ENCODE measurements around the gene SAMD10. TPM values are rescaled to one million over a fixed set of nuclear protein-coding genes. Genes with fewer than 3 reads are reported as not detected.

SAMD10 gene
- 0.49 TPM in 2 replicates for total RNA-seq

DNA sequence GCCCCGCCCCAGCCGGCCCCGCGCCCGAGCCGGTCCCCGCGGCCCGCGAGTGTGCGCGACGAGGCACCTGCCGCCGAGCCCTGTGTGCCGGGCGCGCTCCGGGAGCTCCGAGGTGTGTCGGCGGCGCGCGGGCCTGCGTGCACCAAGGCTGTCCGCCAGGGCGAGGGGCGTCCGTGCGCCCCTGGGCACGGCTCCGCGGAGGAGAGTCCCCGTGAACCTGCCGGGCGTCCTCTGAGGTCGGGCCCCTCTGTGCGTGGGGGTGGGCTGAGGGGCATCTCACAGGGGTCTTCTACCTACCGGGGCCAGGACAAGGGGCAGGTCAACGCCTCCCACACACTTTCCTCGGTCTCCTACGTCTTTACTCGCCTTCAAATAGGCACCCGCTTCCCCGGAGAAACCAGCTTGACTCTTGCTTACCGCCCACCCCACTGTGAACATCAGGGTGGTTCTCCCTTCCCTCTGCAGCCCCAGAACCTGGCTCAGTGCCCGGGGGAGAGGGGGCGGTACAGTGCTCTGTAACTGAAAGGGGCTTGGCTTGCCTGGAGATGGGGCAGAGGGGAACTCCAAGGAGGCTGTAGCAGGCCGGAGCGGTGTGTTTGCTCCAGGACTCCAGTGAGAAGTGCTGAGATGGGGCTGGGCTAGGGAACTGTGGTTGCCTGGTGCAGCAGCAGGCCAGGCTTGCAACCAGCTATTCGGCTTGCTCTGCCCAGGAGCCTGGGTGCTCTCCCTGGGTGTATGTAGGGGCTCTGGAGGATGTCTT is at the start of gene SAMD10:
Gene SAMD10, minus strand, starts transcription at position 86 of the 760 bp plus-strand sequence. CDS start 175 bp downstream, outside the sequence.

DNA sequence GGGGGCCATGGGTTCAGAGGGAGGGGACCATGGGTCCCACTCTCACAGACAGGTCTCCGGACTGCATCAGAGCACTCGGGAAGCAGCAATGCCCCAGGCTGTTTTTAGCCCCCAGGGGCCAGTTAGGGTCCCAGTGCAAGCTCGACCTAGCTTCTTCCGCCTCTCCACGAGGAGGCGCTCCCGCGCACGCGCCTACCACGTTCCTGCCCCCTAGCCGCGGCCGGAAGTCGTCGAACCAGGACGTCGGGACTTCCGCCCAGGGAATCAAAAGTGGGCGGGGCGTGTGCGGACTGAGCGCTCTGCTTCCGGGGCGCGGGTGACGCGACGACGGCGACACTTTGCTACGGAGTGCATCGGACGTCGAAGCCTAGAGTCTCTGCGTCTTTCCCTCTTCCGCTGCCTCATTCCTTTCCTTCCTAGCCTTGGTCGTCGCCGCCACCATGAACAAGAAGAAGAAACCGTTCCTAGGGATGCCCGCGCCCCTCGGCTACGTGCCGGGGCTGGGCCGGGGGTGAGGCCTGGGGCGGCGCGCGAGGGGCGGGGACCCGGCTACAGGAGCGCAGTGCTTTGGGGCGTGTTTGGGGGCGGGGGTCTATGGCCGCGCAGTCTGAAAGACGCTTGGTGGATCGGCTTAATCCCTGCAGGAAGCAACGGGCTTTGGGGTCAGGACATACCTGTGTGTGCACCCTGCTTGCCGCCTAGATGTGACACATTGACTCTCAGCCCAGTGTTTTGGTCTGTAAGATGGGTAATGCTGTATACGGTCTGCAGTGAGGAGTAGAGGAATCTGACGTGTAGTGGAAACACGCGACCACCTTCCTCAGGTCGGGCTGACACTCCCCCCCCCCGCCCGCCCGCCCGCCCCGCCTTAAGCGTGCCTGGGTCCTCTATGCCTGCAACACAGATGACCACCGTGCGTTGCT is 1.6 kb upstream of the SAMD10 start, which contains the start of gene PRPF6:
Gene PRPF6, plus strand, starts transcription at position 327 of the 923 bp plus-strand sequence. Its CDS starts 114 bp downstream, at position 441.

DNA sequence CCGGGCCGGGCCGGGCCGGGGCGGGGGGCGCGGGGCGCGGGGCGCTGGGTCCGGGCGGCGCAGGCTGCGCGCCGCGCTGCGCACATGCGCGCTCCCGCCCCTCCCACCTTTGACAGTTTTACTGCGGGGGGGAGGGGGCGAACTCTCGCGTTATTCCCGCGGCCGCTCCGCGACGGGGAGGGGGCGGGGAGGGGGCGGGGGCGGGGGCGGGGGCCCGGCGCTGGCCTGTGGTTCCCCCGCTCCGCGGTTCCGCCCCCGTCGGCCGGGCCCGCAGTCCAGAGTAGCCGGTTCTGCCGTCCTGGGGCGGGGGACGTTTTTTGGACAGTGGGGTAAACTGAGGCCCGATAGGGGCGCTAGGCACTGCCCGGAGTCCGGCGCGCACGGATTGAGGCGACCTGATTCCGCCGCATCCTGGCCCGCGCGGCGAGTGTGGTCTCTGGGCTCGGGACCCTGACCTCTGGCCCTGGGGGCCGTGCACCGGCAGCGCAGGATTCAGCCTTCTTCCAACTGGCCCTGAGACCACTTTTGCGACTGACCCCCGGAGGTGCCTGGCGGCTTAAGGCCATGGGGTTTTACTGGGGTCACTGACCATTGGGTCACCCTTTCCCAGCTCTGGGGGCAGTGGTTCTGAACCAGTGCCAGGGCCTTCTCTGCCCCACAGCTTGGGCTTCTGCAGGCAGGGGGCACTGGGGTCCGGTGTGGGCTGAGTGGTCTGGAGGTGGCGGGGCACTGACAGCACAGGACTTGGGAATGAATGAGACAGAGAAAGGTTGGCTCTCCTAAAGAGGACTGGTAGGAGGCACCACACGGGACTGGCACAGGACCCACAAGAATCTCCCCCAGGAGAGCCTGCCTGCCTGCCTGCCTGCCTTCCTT is 9.4 kb downstream of the SAMD10 start, which contains the start of gene ZNF512B:
Gene ZNF512B, minus strand, starts transcription at position 93 of the 876 bp plus-strand sequence. CDS start 1,980 bp downstream, outside the sequence.

DNA sequence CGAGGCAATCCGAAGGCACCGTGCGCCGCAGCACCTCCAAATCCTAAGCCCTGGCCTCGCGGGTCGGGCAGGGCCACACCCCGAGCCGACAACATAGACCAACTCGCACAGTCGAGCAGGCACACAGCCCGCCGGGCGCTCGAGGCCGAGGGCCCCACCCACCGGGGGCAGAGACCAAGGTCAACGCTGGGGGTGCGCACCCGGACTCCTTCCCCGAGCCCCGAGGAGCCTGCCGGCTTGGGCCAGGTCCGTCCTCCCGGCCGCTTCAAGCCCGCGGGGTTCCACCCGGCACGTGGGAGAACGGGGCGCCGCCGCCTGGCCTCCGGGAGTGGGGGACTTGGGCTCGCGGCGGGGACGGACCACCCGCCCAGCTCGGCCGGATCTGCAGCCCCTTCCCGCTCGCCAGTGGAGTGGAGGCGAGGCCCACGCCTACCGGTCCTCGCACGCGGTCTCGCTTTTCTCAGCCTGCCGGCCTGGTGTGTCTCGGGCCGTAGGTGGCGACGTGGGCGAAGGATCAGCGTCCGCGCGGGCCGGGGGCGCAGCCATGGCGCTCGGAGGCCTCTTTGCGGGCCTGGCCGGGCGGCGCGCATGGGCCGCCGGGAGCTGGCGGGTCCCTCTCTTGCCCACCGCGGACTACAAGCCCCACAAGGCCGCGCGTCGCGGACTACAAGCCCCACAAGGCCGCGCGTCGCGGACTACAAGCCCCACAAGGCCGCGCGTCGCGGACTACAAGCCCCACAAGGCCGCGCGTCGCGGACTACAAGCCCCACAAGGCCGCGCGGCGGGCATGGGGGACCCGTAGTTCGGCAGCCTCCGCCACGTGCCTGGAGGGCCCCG is 23.4 kb downstream of the SAMD10 start, which contains the start of gene UCKL1:
Gene UCKL1, minus strand, starts transcription at position 590 of the 837 bp plus-strand sequence. Its CDS starts 44 bp downstream, at position 546.

Small RNA genes within 50 kb of the gene (small RNA-seq; reads per million reads assigned to genes)
- gene MIR647 = not detected

Other genes starting within 250 kb of the SAMD10 start
- gene LIME1, start 243.0 kb downstream of the SAMD10 start, total RNA-seq = 4.5 and 4.6 TPM in 2 replicates
- gene SLC2A4RG, start 239.9 kb downstream of the SAMD10 start, total RNA-seq = 41.5 and 45.7 TPM in 2 replicates
- gene ZBTB46, start 148.4 kb downstream of the SAMD10 start, total RNA-seq = 0.36 and 0.81 TPM in 2 replicates
- not detected in 2 replicates for gene ABHD16B, start 118.1 kb downstream of the SAMD10 start, total RNA-seq
- gene TPD52L2, start 114.4 kb downstream of the SAMD10 start, total RNA-seq = 96.7 and 106 TPM in 2 replicates
- 63.8 and 66.5 TPM in 2 replicates for gene DNAJC5, start 84.5 kb downstream of the SAMD10 start, total RNA-seq
- 22.4 and 22.8 TPM in 2 replicates for gene UCKL1, start 23.2 kb downstream of the SAMD10 start, total RNA-seq
- 18.5 and 23.9 TPM in 2 replicates for gene ZNF512B, start 9.7 kb downstream of the SAMD10 start, total RNA-seq
- gene PRPF6, start 1.5 kb upstream of the SAMD10 start, total RNA-seq = 54.9 and 55.3 TPM in 2 replicates
- 1.7 and 2.6 TPM in 2 replicates for gene C20orf204, start 56.5 kb upstream of the SAMD10 start, total RNA-seq
- gene SOX18, start 70.0 kb upstream of the SAMD10 start, total RNA-seq = 0.16 and 0.24 TPM in 2 replicates
- gene TCEA2, start 83.6 kb upstream of the SAMD10 start, total RNA-seq = 23.3 and 24.0 TPM in 2 replicates
- 12.7 and 14.5 TPM in 2 replicates for gene RGS19, start 99.9 kb upstream of the SAMD10 start, total RNA-seq
- 2.4 and 3.2 TPM in 2 replicates for gene OPRL1, start 100.4 kb upstream of the SAMD10 start, total RNA-seq
- gene LKAAEAR1, start 104.8 kb upstream of the SAMD10 start, total RNA-seq = not detected in 2 replicates
- not detected in 2 replicates for gene NPBWR2, start 127.9 kb upstream of the SAMD10 start, total RNA-seq
- gene MYT1, start 184.8 kb upstream of the SAMD10 start, total RNA-seq = not detected in 2 replicates